A549 (cell line): ENCODE results near the gene NINJ1.

Source experiments
- BCL3 ChIP-seq: fragments of >200 bp; sonication (Bioruptor Twin); formaldehyde crosslinking; IDR thresholded peaks from 3 replicates; pipeline ENCODE4 v1.6.1; 2016
- CTCF ChIP-seq: fragments of >200 bp; sonication (Bioruptor Twin); formaldehyde crosslinking; IDR thresholded peaks from 3 replicates; pipeline ENCODE4 v1.5.1; 2016
- ELK1 ChIP-seq: fragments of 150-350 bp; IDR thresholded peaks from 2 replicates; pipeline ENCODE4 v1.6.1; 2014; ENCODE audit warnings: low read depth, mild to moderate bottlenecking, low read length
- EP300 ChIP-seq, 2 experiments: fragments of >200 bp; sonication (Bioruptor Twin); formaldehyde crosslinking; IDR thresholded peaks; 2 replicates in 1 of 2; 3 replicates in 1 of 2; pipeline ENCODE4 v1.6.1; 2016 to 2017
- HOXB5 ChIP-seq: fragments of 250-450 bp; sonication (Bioruptor Pico); IDR thresholded peaks from 2 replicates; pipeline ENCODE4 v1.5.0; 2020; ENCODE audit warnings: mild to moderate bottlenecking, moderate library complexity
- MAFK ChIP-seq: fragments of 450-650 bp; IDR thresholded peaks from 2 replicates; pipeline ENCODE4 v1.6.1; 2014; ENCODE audit not compliant: partially characterized antibody
- PHF8 ChIP-seq: fragments of 200-600 bp; sonication (generic); IDR thresholded peaks from 2 replicates; pipeline ENCODE4 v1.6.1; 2016; ENCODE audit warnings: low read depth, mild to moderate bottlenecking, antibody characterized with exemption, moderate library complexity, borderline replicate concordance
- RAD21 ChIP-seq, 2 experiments: fragments of >200 bp in 1 of 2; sonication (Bioruptor Twin) in 1 of 2; formaldehyde crosslinking in 1 of 2; IDR thresholded peaks in 1 of 2; conservative IDR thresholded peaks in 1 of 2; 2 replicates in 1 of 2; 3 replicates in 1 of 2; pipeline ENCODE4 v1.6.1; 2012 to 2018; ENCODE audit warnings: inconsistent platforms in 1 of 2
- USF2 ChIP-seq: fragments of 450-650 bp; IDR thresholded peaks from 2 replicates; pipeline ENCODE4 v1.6.1; 2014; ENCODE audit warnings: antibody characterized with exemption
- ZSCAN20 ChIP-seq: fragments of 250-450 bp; sonication (Bioruptor Pico); IDR thresholded peaks from 2 replicates; pipeline ENCODE4 v1.8.0; 2022; ENCODE audit warnings: mild to moderate bottlenecking, moderate library complexity

GRCh38 chr9:93127395-93127911 is 6.6 kb downstream of the NINJ1 start:
- TF ChIP-seq PHF8 (no peak), EP300 (IDR thresholded peaks at IDR 0.05) (no peak), CTCF (no peak), ELK1 (no peak), USF2 (no peak), MAFK (no peak), ZSCAN20 (CRISPR knock-in tag) (no peak), RAD21 (conservative IDR thresholded peaks at IDR 0.05 in 1 of 2, IDR thresholded peaks at IDR 0.05 in 1 of 2) (no peak), HOXB5 (CRISPR knock-in tag) (no peak), BCL3 (no peak)
